Neuron (in vitro differentiated cells): ENCODE data around the gene CEMIP.
A peak's percentile ranks its signal among the peaks of the same experiment; 100 is the strongest.

Experiments
- H2AFZ ChIP-seq: one replicate; pipeline ENCODE4 v1.6.1; 2013; ENCODE audit warnings: low read depth, mild to moderate bottlenecking, inconsistent platforms, low read length, moderate library complexity
- H3K27me3 ChIP-seq: one replicate; pipeline ENCODE4 v1.6.1; 2013; ENCODE audit warnings: low read length; ENCODE audit not compliant: insufficient read depth
- H3K36me3 ChIP-seq: one replicate; pipeline ENCODE4 v1.6.1; 2013; ENCODE audit warnings: low read length; ENCODE audit not compliant: insufficient read depth
- H3K4me1 ChIP-seq: one replicate; pipeline ENCODE4 v1.6.1; 2013; ENCODE audit warnings: low read length; ENCODE audit not compliant: insufficient read depth
- H3K4me3 ChIP-seq: 2 replicates; pipeline ENCODE4 v1.5.1; 2013; ENCODE audit warnings: mild to moderate bottlenecking, low read length, moderate library complexity
- H3K9me3 ChIP-seq: one replicate; pipeline ENCODE4 v1.6.1; 2013; ENCODE audit warnings: low read length

Gene CEMIP

GRCh38 chr15:80780416-80781221 is 1.4 kb downstream of the CEMIP start:
- Histone ChIP-seq H3K4me3 (peak overlapping the region; percentile 48), H3K9me3 (no peaks in the 10 kb centered on the region), H3K4me1 (peaks cover 32% of the 10 kb centered on the region), H2AFZ (peak overlapping the region; percentile 26), H3K36me3 (no peaks in the 10 kb centered on the region), H3K27me3 (peaks cover 42% of the 10 kb centered on the region)

DNA sequence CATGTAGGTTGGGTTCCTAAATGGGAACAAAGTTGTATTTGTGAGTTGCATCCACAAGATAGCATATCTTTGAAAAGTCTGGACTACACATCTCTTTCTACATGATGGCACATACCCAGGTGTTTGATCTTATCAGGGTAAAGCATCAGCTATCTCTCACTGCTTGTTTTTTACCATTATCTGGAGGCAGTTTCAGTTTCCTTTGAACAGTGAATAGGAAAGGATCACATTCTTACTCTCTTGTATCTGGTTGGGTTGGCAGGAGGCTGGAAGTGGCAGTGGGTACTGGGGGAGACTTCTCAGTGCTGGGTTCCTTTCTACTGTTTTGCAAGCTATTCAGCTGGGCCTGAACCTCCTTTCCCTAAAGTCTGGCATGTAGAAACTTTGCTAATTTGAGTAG is 4.1 kb downstream of the CEMIP start:
- Histone ChIP-seq H2AFZ (no peak overlapping the region), H3K4me3 (no peak overlapping the region), H3K36me3 (no peaks in the 10 kb centered on the region), H3K9me3 (no peaks in the 10 kb centered on the region), H3K27me3 (peaks cover 42% of the 10 kb centered on the region), H3K4me1 (peaks cover 19% of the 10 kb centered on the region)

GRCh38 chr15:80785335-80785734 is 6.2 kb downstream of the CEMIP start:
- Histone ChIP-seq H3K9me3 (no peaks in the 10 kb centered on the region), H3K4me1 (peaks cover 8% of the 10 kb centered on the region), H3K27me3 (peaks cover 33% of the 10 kb centered on the region), H3K36me3 (no peaks in the 10 kb centered on the region), H2AFZ (no peak overlapping the region), H3K4me3 (no peak overlapping the region)

- peaks cover 27% of the 10 kb centered on the region for H3K27me3 ChIP-seq
- H3K9me3 ChIP-seq: no peaks in the 10 kb centered on the region
- peaks cover 4% of the 10 kb centered on the region for H3K4me1 ChIP-seq
- H2AFZ ChIP-seq: no peak overlapping the region
- no peak overlapping the region for H3K4me3 ChIP-seq
- H3K36me3 ChIP-seq: no peaks in the 10 kb centered on the region
Measured at GRCh38 chr15:80785811-80786354, 6.7 kb downstream of the CEMIP start.

- Histone ChIP-seq H3K4me3 (no peak overlapping the region), H2AFZ (no peak overlapping the region), H3K9me3 (no peaks in the 10 kb centered on the region), H3K4me1 (peaks cover 2% of the 10 kb centered on the region), H3K36me3 (no peaks in the 10 kb centered on the region), H3K27me3 (peaks cover 15% of the 10 kb centered on the region)
Measured at GRCh38 chr15:80787316-80787715, 8.1 kb downstream of the CEMIP start.

- H3K36me3 ChIP-seq: no peaks in the 10 kb centered on the region
- H2AFZ ChIP-seq: no peak overlapping the region
- peaks cover 2% of the 10 kb centered on the region for H3K4me1 ChIP-seq
- no peak overlapping the region for H3K4me3 ChIP-seq
- peaks cover 5% of the 10 kb centered on the region for H3K27me3 ChIP-seq
- no peaks in the 10 kb centered on the region for H3K9me3 ChIP-seq
Measured at GRCh38 chr15:80788536-80788935, 9.4 kb downstream of the CEMIP start.

- Histone ChIP-seq H2AFZ (no peak overlapping the region), H3K4me3 (no peak overlapping the region), H3K4me1 (peaks cover 2% of the 10 kb centered on the region), H3K27me3 (peaks cover 4% of the 10 kb centered on the region), H3K9me3 (no peaks in the 10 kb centered on the region), H3K36me3 (no peaks in the 10 kb centered on the region)
Measured at GRCh38 chr15:80789296-80789695, 10.1 kb downstream of the CEMIP start.

DNA sequence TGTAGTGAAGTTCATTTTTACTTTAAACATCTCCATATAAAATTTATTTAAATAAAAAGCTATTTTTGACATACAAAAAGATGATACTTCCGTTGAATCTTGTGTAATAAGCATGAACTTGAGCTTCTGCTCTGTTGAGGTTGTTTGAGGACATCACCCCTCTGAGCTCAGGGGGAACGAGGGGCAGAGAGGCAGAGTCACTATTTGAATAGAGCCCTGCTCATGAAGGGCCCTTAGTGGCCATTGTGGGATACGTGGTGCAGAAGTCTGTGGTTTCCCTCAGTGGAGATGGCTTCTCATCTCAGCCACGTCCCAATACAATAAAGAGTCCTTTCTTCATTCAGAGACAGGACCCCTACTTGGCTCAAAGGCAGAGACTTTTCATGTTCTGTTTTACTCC is 10.6 kb downstream of the CEMIP start:
- Histone ChIP-seq H3K27me3 (no peaks in the 10 kb centered on the region), H3K4me1 (peaks cover 2% of the 10 kb centered on the region), H2AFZ (no peak overlapping the region), H3K9me3 (no peaks in the 10 kb centered on the region), H3K36me3 (no peaks in the 10 kb centered on the region), H3K4me3 (no peak overlapping the region)

- Histone ChIP-seq H3K27me3 (no peaks in the 10 kb centered on the region), H3K9me3 (no peaks in the 10 kb centered on the region), H3K36me3 (no peaks in the 10 kb centered on the region), H2AFZ (no peak overlapping the region), H3K4me1 (peaks cover 2% of the 10 kb centered on the region), H3K4me3 (no peak overlapping the region)
Measured at GRCh38 chr15:80790236-80790635, 11.1 kb downstream of the CEMIP start.

DNA sequence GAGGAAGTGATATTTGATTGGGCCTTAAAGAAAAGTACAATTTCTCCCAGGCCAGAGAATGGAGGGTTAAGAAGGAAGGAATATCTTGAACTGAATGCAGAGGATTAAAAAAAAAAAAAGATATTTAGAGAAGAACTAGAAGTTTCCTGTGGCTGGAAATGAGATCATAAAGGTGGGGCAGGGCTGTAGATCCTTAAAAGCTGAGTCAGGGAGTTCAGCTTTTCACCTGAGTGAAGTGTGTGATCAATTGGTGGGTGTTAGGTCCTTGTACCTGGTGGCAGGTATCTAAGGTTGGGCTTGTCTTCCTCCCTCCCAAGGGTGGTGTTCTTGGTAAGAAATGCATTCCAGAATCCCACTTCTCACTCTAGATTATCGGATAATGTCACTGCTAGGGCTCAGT is 11.8 kb downstream of the CEMIP start:
- no peak overlapping the region for H2AFZ ChIP-seq
- no peaks in the 10 kb centered on the region for H3K36me3 ChIP-seq
- H3K9me3 ChIP-seq: no peaks in the 10 kb centered on the region
- no peak overlapping the region for H3K4me3 ChIP-seq
- H3K4me1 ChIP-seq: peaks cover 2% of the 10 kb centered on the region
- H3K27me3 ChIP-seq: no peaks in the 10 kb centered on the region

DNA sequence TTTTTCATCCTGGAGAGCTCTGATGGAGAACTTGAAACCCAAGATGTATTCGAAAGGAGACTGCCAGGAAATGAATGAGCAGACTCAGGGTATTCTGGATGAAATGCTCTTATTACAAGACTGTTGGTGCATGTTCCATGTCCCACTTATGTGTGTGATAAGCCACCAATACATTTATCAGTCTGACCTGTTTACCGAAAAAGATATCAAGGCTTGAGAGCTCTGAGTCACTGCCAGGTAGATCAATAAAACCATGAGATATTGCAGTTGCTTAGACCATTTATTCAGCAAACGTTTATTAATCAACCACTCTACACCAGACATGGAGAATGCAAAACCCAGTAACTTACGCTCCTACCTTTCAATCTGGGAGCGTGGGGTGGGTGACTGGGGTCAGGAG is 17.2 kb downstream of the CEMIP start:
- Histone ChIP-seq H3K4me3 (no peak overlapping the region), H2AFZ (no peak overlapping the region), H3K4me1 (no peaks in the 10 kb centered on the region), H3K36me3 (no peaks in the 10 kb centered on the region), H3K27me3 (no peaks in the 10 kb centered on the region), H3K9me3 (no peaks in the 10 kb centered on the region)

GRCh38 chr15:80798911-80799310 is 19.7 kb downstream of the CEMIP start:
- no peaks in the 10 kb centered on the region for H3K27me3 ChIP-seq
- H3K4me3 ChIP-seq: no peak overlapping the region
- H3K4me1 ChIP-seq: no peaks in the 10 kb centered on the region
- no peaks in the 10 kb centered on the region for H3K36me3 ChIP-seq
- H2AFZ ChIP-seq: no peak overlapping the region
- H3K9me3 ChIP-seq: no peaks in the 10 kb centered on the region

DNA sequence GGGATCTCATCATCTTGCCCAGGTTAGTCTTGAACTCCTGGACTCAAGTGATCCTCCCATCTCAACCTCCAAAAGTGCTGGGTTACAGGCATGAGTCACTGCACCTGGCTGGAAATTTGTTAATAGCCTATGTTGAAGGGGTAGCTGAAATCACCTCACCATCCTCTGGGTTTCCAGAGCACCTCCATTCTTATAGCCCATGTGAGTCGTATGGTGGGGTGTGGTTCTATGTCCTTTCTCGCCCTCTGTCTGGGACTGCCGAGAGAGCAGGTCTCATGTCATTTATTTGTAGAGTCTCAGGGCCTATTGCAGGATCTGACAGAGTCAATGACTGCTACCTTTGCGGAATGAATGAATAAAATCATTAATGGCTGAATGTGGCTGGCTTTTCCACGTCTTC is 20.9 kb downstream of the CEMIP start:
- no peaks in the 10 kb centered on the region for H3K36me3 ChIP-seq

More for the DNA sequence above, 20.9 kb downstream of the CEMIP start:
- no peaks in the 10 kb centered on the region for H3K4me1 ChIP-seq
- H3K9me3 ChIP-seq: no peaks in the 10 kb centered on the region
- H2AFZ ChIP-seq: no peak overlapping the region
- no peak overlapping the region for H3K4me3 ChIP-seq
- H3K27me3 ChIP-seq: peaks cover 9% of the 10 kb centered on the region
